ENCODE results near the gene OGDHL.

DNA sequence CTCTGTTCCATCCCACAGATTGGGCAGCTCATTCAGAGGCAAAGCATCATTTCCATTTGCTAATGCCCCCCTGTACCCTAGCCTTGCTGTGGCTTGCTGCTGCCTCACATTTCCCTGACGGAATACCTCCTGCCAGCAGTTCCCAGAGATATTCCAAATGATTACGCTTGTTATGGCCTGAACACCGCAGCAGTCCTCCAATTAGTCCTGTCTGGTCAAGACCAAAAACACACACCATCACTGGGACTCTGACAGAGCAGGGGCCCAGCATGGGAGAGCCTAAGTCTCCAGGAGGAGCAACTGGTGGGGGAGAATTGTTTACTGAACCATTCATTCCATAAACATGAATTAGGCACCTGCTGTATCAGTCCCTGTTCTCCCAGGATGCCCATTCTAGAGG is 6.1 kb downstream of the OGDHL start:
- TF ChIP-seq, protein P1, sequence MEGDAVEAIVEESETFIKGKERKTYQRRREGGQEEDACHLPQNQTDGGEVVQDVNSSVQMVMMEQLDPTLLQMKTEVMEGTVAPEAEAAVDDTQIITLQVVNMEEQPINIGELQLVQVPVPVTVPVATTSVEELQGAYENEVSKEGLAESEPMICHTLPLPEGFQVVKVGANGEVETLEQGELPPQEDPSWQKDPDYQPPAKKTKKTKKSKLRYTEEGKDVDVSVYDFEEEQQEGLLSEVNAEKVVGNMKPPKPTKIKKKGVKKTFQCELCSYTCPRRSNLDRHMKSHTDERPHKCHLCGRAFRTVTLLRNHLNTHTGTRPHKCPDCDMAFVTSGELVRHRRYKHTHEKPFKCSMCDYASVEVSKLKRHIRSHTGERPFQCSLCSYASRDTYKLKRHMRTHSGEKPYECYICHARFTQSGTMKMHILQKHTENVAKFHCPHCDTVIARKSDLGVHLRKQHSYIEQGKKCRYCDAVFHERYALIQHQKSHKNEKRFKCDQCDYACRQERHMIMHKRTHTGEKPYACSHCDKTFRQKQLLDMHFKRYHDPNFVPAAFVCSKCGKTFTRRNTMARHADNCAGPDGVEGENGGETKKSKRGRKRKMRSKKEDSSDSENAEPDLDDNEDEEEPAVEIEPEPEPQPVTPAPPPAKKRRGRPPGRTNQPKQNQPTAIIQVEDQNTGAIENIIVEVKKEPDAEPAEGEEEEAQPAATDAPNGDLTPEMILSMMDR (IDR thresholded peaks at IDR 0.05; ENCODE audit: low read depth, low read length), result no peak
- no peak for TF ChIP-seq EZH2phosphoT487 (IDR thresholded peaks at IDR 0.05; ENCODE audit: low read depth)

Measured in OCI-LY3 (cell line).